Erythroblast (primary cell): ENCODE results near the gene VGLL1.

ENCODE experiments used
- GATA1 ChIP-seq: IDR thresholded peaks from 2 replicates; pipeline ENCODE4 v1.6.1; 2011; ENCODE audit warnings: low read depth, mild to moderate bottlenecking, control low read depth, low read length, moderate library complexity
- POLR2A ChIP-seq: IDR thresholded peaks from 2 replicates; pipeline ENCODE4 v1.6.1; 2011; ENCODE audit warnings: mild to moderate bottlenecking, low read length

GRCh38 chrX:136555694-136556093, 23.7 kb downstream of the VGLL1 start:
- TF ChIP-seq POLR2A, result no peak
- TF ChIP-seq GATA1, result no peak
